HG02973 (cell line): ENCODE results near the gene B4GALNT4.
"Not testable (repeated sequence)": the region's sequence is repeated elsewhere in the genome, so short reads cannot be mapped to it uniquely, and the experiment has no call there.

ENCODE experiments used
- ATAC-seq: cut with Tn5 transposase; IDR thresholded peaks from one replicate; pipeline ENCODE4 v1.9.1; 2021; ENCODE audit warnings: moderate library complexity; ENCODE audit not compliant: unreplicated experiment

The B4GALNT4 gene

DNA sequence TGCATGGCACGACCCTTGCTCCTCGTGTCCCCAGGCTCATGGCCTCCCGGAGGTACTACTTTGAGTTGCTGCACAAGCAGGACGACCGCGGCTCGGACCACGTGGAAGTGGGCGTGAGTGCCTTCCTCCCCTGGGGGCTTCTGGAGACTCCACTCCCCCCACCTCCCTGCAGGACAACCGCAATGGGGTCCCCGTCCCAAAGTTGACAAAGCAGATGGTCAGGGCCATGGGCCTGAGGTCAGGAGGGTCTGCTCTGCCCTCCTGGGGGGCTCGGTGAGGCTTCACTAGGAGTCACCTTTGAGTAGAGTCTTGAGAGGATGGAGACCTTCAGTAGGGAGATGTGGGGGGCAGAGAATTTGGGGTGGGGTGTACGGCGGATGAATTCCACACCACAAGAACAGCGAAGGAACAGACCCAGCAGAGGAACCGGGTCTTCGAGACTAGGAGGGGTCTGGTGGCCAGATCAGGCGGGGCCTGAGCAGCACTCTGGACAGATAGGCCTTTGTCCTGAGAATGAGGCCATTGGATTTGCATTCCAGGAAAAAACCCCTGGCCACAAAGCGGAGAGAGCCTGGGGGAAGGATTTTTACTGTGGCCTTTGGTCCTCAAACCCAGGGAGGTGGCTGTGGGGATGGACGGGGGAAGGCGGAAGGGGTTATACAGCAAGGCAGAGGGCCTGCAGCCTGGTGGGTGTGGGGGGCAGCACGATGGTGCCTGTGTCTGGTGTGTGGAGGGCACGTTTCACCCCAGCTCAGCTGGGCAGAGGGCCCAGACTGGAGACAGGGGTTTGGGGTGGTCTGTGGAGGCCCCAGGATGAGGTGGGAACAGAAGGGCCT, 4.6 kb downstream of the B4GALNT4 start:
- ATAC-seq = no peak

DNA sequence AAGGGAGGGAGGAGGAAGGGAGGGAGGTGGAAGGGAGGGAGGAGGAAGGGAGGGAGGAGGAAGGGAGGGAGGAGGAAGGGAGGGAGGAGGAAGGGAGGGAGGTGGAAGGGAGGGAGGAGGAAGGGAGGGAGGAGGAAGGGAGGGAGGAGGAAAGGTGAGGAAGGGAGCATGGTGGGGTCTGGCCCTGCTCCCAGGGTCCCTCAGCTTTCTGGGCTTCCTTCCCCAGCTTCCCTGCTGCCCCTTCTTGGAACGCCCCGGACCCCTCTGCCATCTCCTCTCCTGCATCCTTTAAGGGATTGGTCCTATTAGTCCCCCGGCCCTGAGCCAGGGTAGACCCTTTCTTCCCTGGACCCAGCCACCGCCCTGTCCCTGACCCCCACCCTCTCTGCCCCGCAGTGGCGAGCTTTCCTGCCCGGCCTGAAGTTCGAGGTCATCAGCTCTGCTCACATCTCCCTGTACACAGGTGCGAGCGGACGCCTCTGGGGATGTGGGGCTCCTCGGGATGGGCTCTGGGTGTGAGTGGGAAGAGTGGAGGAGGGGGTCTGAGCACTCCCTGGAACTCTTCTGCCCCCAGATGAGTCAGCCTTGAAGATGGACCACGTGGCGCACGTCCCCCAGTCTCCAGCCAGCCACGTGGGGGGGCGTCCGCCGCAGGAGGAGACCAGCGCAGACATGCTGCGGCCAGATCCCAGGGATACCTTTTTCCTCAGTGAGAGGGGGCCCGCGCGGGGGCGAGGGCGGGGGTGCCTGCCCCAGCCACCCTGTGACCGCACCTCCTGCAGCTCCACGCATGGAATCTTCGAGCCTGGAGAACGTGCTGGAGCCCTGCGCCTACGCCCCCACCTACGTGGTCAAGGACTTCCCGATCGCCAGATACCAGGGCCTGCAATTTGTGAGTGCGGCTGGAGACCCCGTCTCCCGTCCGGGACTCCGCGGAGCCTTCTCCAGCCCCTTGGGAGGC, 6.0 kb downstream of the B4GALNT4 start:
- ATAC-seq = no peak

DNA sequence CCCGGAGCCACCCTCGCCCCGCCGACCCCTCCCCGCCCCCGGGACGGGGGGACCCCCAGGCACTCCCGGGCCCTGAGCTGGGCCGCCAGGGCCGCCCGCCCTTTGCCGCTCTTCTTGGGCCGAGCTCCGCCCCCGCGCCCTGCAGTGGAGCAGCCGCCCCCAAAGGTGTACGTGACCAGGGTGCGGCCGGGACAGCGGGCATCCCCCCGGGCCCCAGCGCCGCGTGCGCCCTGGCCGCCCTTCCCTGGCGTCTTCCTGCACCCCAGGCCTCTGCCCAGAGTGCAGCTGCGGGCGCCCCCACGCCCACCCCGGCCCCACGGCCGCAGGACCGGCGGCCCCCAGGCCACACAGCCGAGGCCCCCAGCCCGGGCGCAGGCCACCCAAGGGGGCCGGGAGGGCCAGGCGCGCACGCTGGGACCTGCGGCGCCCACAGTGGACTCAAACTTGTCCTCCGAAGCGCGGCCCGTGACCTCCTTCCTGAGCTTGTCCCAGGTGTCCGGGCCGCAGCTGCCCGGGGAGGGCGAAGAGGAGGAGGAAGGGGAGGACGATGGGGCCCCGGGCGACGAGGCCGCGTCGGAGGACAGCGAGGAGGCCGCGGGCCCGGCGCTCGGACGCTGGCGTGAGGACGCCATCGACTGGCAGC, 7.4 kb downstream of the B4GALNT4 start:
- no peak for ATAC-seq

GRCh38 chr11:377174-377865, 8.0 kb downstream of the B4GALNT4 start:
- ATAC-seq = no peak

DNA sequence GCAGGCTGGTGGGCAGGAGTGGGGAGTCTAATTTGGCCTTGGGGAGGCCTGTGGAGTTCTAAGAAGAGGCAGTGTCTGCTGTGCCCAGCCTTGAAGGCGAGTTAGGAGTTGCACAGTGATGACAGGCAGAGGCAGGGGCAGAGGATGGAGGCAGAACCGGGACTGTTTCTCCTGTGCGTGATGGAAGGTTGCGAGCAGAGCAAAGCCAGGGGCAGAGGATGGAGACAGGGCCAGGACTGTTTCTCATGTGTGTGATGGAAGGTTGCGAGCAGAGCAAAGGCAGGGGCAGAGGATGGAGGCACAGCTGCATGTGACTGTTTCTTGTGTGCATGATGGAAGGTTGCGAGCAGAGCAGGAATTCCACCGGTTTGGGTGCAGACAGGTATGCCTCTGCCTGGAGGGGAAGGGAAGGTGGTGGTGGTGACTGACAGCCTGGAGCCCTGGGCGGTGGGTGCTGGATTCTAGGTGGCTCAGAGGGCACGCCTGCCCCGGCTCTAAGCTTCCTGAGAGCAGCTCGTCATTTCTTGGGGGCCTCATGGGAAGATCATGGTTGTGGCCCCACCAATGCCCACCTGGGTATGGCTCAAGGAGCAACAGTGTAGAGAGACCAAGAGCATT, 8.7 kb downstream of the B4GALNT4 start:
- no peak for ATAC-seq

GRCh38 chr11:379205-380094, 10.2 kb downstream of the B4GALNT4 start:
- no peak for ATAC-seq

- ATAC-seq = no peak
These were observed 10.8 kb downstream of the B4GALNT4 start for GRCh38 chr11:380095-380480.

- ATAC-seq = no peak
These were observed 11.2 kb downstream of the B4GALNT4 start for GRCh38 chr11:380491-380890.

DNA sequence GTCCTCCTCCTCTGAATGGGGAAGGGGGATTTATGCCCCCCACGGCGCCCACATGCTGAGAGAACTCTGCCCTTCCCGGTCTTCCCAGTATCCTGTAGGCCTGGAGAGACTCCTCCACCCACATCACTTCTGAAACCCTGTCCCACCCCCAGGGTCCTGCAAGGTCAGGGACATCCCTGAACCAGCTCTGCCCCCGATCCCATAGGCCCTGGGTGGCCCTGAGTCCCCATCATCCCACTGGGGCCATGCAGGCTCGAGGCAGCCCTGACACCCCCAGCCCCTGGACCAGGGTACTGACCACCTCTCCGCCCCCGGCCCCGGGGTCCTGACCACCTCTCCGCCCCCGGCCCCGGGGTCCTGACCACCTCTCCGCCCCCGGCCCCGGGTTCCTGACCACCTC, 11.7 kb downstream of the B4GALNT4 start:
- no peak for ATAC-seq

DNA sequence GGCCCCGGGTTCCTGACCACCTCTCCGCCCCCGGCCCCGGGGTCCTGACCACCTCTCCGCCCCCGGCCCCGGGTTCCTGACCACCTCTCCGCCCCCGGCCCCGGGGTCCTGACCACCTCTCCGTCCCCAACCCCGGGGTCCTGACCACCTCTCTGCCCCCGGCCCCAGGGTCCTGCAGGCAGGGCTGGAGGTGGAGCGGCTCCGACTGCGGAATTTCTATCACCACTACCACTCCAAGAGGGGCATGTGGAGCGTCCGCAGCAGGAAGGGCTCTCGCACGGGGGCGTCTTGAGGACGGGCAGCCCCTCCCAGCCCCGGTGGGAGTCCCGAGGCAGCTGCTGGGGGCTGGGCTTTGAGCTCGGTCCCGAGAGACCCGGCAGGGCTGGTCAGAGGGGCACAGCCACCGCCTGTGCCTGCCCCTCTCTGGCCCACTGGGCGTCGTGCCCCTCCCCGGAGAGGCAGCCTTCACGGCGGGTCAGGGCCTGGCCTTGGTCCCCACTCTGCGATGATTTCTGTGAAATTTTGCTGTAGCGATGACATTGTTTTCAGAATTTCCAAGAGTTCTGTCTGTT, 12.3 kb downstream of the B4GALNT4 start:
- no peak for ATAC-seq

DNA sequence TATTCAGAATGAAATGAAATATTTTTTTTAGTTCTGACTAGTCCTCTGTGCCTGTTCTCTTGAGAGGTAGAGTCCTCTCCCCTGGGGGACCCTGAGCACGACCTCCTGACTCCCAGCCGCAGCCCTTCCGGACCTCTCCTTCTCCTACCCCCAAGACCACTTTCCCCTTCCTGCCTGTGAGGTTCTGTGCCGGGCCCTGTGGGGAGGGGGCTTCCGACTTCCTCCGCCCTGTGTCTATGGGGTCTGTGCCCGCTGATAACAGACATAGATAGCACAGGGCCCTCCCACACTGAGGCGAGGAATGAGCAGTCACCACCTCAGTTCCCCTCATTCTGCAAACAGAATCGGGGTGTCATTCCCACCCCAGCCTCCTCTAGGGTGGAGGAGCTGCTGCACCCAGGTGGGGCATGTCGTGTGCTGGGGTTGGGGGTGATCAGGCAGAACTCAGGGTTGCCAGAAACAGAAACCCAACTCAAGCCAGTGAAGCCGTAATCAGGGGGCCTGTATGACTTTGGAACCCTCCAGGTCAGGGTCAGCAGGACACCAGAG, 12.9 kb downstream of the B4GALNT4 start:
- no peak for ATAC-seq

DNA sequence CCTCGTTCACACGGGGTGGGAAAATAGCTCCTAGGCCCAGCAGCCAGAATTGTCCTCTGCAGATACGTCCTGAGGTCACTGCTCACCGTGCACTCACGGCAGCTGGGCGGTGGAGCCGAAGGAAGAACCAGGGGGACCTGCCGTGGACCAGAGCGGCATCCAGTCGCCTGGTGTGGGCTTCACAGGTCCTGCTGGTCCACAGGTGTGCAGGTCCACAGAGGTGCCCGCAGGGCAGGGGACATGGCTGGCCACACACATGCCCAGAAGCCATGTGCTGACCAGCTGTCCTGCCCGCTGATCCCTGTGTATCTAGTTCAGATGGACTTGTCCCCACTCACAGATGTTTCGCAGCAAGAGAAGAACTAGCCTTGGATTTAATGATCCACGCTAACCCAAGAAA, 14.1 kb downstream of the B4GALNT4 start:
- ATAC-seq = no peak

- ATAC-seq = no peak
These were observed 15.2 kb downstream of the B4GALNT4 start for GRCh38 chr11:384511-384910.

DNA sequence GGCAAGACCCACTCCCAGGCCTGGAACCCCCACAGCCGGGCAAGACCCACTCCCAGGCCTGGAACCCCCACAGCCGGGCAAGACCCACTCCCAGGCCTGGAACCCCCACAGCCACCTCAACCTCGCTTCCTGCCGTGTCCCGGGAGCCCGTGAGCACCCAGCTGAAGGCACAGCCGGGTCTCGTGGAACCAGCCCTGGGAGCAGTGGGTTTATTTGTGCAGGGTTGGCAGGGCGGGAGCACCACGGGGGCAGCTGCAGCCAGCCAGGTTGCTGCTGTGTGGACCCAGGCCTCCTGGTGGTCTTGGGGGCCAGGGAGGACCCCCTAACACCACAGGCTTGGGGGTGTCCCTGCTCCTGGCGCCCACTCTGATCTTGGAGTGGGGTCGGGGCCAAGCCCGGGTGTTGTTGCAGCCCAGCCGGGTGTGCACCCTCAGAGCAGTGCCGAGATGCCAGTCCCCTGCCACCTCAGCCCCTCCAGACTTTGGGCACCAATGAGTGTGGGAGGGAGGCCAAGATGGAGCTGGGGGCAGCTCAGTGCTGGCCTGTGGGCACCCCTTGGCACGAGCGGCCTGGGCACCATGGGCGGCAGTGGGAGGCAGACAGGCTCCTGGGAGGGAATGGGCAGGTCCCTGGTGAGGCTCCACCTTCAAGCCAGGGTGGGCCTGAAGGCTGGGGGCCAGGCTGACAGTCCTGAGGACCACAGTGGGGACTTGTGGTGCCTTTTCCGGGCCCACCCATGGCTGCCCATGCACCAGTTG, 16.5 kb downstream of the B4GALNT4 start:
- no peak for ATAC-seq

DNA sequence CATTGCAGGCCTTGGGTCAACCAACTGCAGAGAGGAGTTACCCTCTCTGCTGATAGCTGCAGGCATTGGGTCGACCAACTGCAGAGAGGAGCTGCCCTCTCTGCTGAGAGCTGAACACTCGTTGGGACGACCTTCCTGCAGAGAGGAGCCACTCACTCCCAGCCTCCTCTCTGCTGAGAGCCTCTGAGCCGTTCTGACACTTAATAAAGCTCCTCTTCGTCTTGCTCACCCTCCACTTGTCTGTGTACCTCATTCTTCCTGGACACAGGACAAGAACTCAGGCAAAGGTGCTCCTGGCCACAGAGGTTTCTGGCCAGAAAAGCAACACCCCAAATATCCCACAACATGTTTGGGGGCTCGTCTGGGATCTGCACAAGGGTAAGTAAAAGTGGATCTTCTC, 17.2 kb downstream of the B4GALNT4 start:
- ATAC-seq = no peak

GRCh38 chr11:387193-387793, 18.0 kb downstream of the B4GALNT4 start:
- ATAC-seq = no peak

GRCh38 chr11:389369-389768, 20.1 kb downstream of the B4GALNT4 start:
- ATAC-seq = not testable (repeated sequence)

- no peak for ATAC-seq
These were observed 20.9 kb downstream of the B4GALNT4 start for GRCh38 chr11:390175-390574.
